GM23338 (cell line): Measurements from ENCODE around the gene KCNIP3. TPM values are rescaled to one million over a fixed set of nuclear protein-coding genes. Genes with fewer than 3 reads are reported as not detected.

ENCODE experiments used
- ATAC-seq: fragments of 200-7000 bp; cut with Tn5 transposase; 3 replicates; pipeline ENCODE4 v1.9.1; 2020
- DNase-seq: peaks from one replicate; pipeline ENCODE4 v3.0.0-alpha.2; 2015; ENCODE audit warnings: low spot score
- H2AFZ ChIP-seq: fragments of 200-600 bp; sonication (generic); 2 replicates; pipeline ENCODE4 v1.8.0; 2016; ENCODE audit warnings: antibody characterized with exemption, mild to moderate bottlenecking, moderate library complexity
- H3F3A ChIP-seq: fragments of 200-600 bp; sonication (generic); replicated peaks from 2 replicates; pipeline ENCODE4 v1.8.0; 2017; ENCODE audit warnings: antibody characterized with exemption, mixed run types, low read depth
- H3K27ac ChIP-seq: fragments of 200-600 bp; sonication (generic); 2 replicates; pipeline ENCODE4 v1.6.1; 2016; ENCODE audit warnings: low read depth
- H3K27me3 ChIP-seq: fragments of 200-600 bp; sonication (generic); 2 replicates; pipeline ENCODE4 v1.8.0; 2016; ENCODE audit warnings: mild to moderate bottlenecking, mixed run types, moderate library complexity; ENCODE audit not compliant: insufficient read depth
- H3K36me3 ChIP-seq: fragments of 200-600 bp; sonication (generic); 2 replicates; pipeline ENCODE4 v1.8.0; 2016; ENCODE audit warnings: mild to moderate bottlenecking; ENCODE audit not compliant: insufficient read depth
- H3K4me1 ChIP-seq: fragments of 200-600 bp; sonication (generic); 2 replicates; pipeline ENCODE4 v1.8.0; 2016; ENCODE audit warnings: mild to moderate bottlenecking, moderate library complexity; ENCODE audit not compliant: insufficient read depth
- H3K4me2 ChIP-seq: fragments of 200-600 bp; sonication (generic); 2 replicates; pipeline ENCODE4 v1.7.1; 2017; ENCODE audit warnings: mixed run types
- H3K4me3 ChIP-seq: fragments of 200-600 bp; sonication (generic); 2 replicates; pipeline ENCODE4 v1.6.1; 2016; ENCODE audit warnings: mixed run types
- H3K79me2 ChIP-seq: fragments of 200-600 bp; sonication (generic); replicated peaks from 2 replicates; pipeline ENCODE4 v1.8.0; 2017; ENCODE audit warnings: mild to moderate bottlenecking; ENCODE audit not compliant: insufficient read depth
- H3K9me2 ChIP-seq: fragments of 200-600 bp; sonication (generic); 2 replicates; pipeline ENCODE4 v1.8.0; 2017; ENCODE audit not compliant: insufficient read depth
- H4K20me1 ChIP-seq: fragments of 200-600 bp; sonication (generic); replicated peaks from 2 replicates; pipeline ENCODE4 v1.8.0; 2017; ENCODE audit warnings: mild to moderate bottlenecking; ENCODE audit not compliant: insufficient read depth
- H3K27ac Mint-ChIP-seq: 2 replicates; pipeline ENCODE4 v1.8.0; 2020; ENCODE audit warnings: inconsistent platforms, mild to moderate bottlenecking, moderate library complexity, mixed read lengths
- H3K27me3 Mint-ChIP-seq: 3 replicates; pipeline ENCODE4 v1.8.0; 2022; ENCODE audit warnings: low read depth, mild to moderate bottlenecking, moderate library complexity, mixed read lengths, inconsistent platforms; ENCODE audit not compliant: insufficient read depth, poor library complexity
- H3K36me3 Mint-ChIP-seq: 3 replicates; pipeline ENCODE4 v1.8.0; 2021; ENCODE audit warnings: low read depth, mild to moderate bottlenecking, inconsistent platforms, moderate library complexity, mixed read lengths
- H3K4me1 Mint-ChIP-seq: 3 replicates; pipeline ENCODE4 v1.8.0; 2020; ENCODE audit warnings: mild to moderate bottlenecking, inconsistent platforms, mixed read lengths
- H3K4me3 Mint-ChIP-seq: 3 replicates; pipeline ENCODE4 v1.8.0; 2021; ENCODE audit warnings: moderate library complexity, mild to moderate bottlenecking, inconsistent platforms, mixed read lengths
- H3K9me3 Mint-ChIP-seq: 3 replicates; pipeline ENCODE4 v1.8.0; 2020; ENCODE audit warnings: moderate library complexity, mild to moderate bottlenecking, inconsistent platforms, mixed read lengths
- polyA plus RNA-seq: library from polyadenylated mRNA; unstranded; fragments of >200 nt; fragmentation: Nextera tagmentation; extraction: Ambion mirVana; gene quantifications from 2 replicates; pipeline ENCODE4 v1.2.1, GENCODE V29; 2016
- total RNA-seq: library from RNA; depleted of rRNA; stranded (reverse); fragments of >200 nt; shearing (Covaris generic); gene quantifications from 2 replicates; pipeline ENCODE4 v1.2.3, GENCODE V29; 2014
- TF ChIP-seq, protein P1 (sequence below), 2 experiments: fragments of 200-600 bp in 1 of 2; sonication (generic) in 1 of 2; conservative IDR thresholded peaks; 2 replicates each; pipeline versions ENCODE4 v1.5.1 to v1.6.1; 2016 to 2017; ENCODE audit warnings: antibody characterized with exemption in 2 of 2, low read depth in 2 of 2, mild to moderate bottlenecking in 2 of 2, moderate library complexity in 1 of 2
- TF ChIP-seq, protein P2 (sequence below): fragments of 250-450 bp; sonication (Bioruptor Pico); IDR thresholded peaks from 2 replicates; pipeline ENCODE4 v1.5.0; 2020; ENCODE audit warnings: mild to moderate bottlenecking, moderate library complexity
- TF ChIP-seq, protein P3 (sequence below): IDR thresholded peaks from 2 replicates; pipeline ENCODE4 v1.6.1; 2016; ENCODE audit warnings: antibody characterized with exemption

The KCNIP3 gene
- total and polyA plus RNA-seq, 2 experiments from 2014 or later: 0.32 to 0.83 TPM

DNA sequence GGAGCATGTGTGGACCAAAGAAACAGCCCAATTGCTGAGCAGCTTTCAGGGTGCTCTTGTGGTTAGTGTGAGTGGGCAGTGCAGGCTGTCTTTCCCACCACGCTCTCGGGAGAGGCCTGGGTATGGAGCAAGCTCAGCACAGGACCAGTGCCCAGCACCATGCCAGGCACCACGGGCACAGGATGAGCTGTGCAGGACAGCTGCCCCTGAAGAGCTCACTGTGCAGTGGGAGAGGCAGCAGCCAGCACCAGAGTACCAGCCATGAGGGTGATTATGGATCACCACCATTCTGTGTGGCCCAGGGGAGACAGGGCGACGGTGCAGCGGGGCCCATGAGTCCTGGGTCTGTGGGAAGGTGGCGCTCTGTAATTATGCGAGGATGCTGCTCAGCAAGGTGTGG is 75.7 kb downstream of the KCNIP3 start:
- no peaks in the 10 kb centered on the region for H4K20me1 ChIP-seq
- Mint-ChIP-seq H3K9me3 (no peaks in the 10 kb centered on the region), H3K27ac (no peak overlapping the region), H3K4me1 (peaks cover 8% of the 10 kb centered on the region), H3K27me3 (peaks cover 7% of the 10 kb centered on the region), H3K4me3 (no peak overlapping the region), H3K36me3 (no peaks in the 10 kb centered on the region)
- H2AFZ ChIP-seq: no peak overlapping the region
- TF ChIP-seq, protein P1, sequence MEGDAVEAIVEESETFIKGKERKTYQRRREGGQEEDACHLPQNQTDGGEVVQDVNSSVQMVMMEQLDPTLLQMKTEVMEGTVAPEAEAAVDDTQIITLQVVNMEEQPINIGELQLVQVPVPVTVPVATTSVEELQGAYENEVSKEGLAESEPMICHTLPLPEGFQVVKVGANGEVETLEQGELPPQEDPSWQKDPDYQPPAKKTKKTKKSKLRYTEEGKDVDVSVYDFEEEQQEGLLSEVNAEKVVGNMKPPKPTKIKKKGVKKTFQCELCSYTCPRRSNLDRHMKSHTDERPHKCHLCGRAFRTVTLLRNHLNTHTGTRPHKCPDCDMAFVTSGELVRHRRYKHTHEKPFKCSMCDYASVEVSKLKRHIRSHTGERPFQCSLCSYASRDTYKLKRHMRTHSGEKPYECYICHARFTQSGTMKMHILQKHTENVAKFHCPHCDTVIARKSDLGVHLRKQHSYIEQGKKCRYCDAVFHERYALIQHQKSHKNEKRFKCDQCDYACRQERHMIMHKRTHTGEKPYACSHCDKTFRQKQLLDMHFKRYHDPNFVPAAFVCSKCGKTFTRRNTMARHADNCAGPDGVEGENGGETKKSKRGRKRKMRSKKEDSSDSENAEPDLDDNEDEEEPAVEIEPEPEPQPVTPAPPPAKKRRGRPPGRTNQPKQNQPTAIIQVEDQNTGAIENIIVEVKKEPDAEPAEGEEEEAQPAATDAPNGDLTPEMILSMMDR (conservative IDR thresholded peaks at IDR 0.05; ENCODE audit: low read depth in 2 of 2): no peak
- TF ChIP-seq, protein P2, sequence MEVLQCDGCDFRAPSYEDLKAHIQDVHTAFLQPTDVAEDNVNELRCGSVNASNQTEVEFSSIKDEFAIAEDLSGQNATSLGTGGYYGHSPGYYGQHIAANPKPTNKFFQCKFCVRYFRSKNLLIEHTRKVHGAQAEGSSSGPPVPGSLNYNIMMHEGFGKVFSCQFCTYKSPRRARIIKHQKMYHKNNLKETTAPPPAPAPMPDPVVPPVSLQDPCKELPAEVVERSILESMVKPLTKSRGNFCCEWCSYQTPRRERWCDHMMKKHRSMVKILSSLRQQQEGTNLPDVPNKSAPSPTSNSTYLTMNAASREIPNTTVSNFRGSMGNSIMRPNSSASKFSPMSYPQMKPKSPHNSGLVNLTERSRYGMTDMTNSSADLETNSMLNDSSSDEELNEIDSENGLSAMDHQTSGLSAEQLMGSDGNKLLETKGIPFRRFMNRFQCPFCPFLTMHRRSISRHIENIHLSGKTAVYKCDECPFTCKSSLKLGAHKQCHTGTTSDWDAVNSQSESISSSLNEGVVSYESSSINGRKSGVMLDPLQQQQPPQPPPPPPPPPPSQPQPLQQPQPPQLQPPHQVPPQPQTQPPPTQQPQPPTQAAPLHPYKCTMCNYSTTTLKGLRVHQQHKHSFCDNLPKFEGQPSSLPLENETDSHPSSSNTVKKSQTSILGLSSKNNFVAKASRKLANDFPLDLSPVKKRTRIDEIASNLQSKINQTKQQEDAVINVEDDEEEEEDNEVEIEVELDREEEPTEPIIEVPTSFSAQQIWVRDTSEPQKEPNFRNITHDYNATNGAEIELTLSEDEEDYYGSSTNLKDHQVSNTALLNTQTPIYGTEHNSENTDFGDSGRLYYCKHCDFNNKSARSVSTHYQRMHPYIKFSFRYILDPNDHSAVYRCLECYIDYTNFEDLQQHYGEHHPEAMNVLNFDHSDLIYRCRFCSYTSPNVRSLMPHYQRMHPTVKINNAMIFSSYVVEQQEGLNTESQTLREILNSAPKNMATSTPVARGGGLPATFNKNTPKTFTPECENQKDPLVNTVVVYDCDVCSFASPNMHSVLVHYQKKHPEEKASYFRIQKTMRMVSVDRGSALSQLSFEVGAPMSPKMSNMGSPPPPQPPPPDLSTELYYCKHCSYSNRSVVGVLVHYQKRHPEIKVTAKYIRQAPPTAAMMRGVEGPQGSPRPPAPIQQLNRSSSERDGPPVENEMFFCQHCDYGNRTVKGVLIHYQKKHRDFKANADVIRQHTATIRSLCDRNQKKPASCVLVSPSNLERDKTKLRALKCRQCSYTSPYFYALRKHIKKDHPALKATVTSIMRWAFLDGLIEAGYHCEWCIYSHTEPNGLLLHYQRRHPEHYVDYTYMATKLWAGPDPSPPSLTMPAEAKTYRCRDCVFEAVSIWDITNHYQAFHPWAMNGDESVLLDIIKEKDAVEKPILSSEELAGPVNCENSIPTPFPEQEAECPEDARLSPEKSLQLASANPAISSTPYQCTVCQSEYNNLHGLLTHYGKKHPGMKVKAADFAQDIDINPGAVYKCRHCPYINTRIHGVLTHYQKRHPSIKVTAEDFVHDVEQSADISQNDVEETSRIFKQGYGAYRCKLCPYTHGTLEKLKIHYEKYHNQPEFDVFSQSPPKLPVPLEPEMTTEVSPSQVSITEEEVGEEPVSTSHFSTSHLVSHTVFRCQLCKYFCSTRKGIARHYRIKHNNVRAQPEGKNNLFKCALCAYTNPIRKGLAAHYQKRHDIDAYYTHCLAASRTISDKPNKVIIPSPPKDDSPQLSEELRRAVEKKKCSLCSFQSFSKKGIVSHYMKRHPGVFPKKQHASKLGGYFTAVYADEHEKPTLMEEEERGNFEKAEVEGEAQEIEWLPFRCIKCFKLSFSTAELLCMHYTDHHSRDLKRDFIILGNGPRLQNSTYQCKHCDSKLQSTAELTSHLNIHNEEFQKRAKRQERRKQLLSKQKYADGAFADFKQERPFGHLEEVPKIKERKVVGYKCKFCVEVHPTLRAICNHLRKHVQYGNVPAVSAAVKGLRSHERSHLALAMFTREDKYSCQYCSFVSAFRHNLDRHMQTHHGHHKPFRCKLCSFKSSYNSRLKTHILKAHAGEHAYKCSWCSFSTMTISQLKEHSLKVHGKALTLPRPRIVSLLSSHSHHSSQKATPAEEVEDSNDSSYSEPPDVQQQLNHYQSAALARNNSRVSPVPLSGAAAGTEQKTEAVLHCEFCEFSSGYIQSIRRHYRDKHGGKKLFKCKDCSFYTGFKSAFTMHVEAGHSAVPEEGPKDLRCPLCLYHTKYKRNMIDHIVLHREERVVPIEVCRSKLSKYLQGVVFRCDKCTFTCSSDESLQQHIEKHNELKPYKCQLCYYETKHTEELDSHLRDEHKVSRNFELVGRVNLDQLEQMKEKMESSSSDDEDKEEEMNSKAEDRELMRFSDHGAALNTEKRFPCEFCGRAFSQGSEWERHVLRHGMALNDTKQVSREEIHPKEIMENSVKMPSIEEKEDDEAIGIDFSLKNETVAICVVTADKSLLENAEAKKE (CRISPR knock-in tag): no peak
- TF ChIP-seq, protein P3, sequence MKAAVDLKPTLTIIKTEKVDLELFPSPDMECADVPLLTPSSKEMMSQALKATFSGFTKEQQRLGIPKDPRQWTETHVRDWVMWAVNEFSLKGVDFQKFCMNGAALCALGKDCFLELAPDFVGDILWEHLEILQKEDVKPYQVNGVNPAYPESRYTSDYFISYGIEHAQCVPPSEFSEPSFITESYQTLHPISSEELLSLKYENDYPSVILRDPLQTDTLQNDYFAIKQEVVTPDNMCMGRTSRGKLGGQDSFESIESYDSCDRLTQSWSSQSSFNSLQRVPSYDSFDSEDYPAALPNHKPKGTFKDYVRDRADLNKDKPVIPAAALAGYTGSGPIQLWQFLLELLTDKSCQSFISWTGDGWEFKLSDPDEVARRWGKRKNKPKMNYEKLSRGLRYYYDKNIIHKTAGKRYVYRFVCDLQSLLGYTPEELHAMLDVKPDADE: no peak
- no peak; the same call in 2 of the 3 replicates for ATAC-seq
- no peaks in the 10 kb centered on the region for H3F3A ChIP-seq
- H3K4me1 ChIP-seq: no peaks in the 10 kb centered on the region
- H3K9me2 ChIP-seq: no peaks in the 10 kb centered on the region
- no peaks in the 10 kb centered on the region for H3K79me2 ChIP-seq
- H3K4me2 ChIP-seq: no peak overlapping the region
- no peak overlapping the region for H3K27ac ChIP-seq
- no peaks in the 10 kb centered on the region for H3K36me3 ChIP-seq
- H3K27me3 ChIP-seq: no peaks in the 10 kb centered on the region
- DNase-seq: no peak
- H3K4me3 ChIP-seq: no peak overlapping the region
